ENCODE results near the gene VCP. TPM values are rescaled to one million over a fixed set of nuclear protein-coding genes. Genes with fewer than 3 reads are reported as not detected.

VCP gene
- total and polyA plus RNA-seq, 2 experiments from 2014 or later = 130 to 408 TPM

DNA sequence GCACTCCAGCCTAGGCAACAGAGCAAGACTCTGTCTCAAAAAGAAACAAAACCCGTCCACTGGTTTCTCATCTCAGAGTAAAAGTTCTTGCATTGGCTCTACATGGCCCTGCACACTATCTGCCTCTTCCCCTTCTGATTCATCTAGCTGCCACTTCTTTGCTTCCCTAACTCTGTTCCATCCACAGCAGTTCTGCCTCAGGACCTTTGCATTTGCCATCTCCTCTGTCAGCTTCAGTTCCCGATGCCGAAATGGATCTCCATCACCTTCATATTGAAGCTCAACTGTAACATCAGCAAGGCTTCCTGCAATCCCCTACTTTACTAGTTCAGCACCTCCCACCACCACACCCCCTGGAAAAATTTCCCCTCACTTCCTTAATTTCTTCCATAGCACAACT lies 25.1 kb upstream of the VCP start:
- Mint-ChIP-seq H3K36me3 (ENCODE audit: low read depth) (peaks cover 39% of the 10 kb centered on the region), H3K27ac (no peak overlapping the region), H3K4me3 (peak overlapping the region; percentile 11; the same call in 1 of the 3 replicates), H3K4me1 (peaks cover 14% of the 10 kb centered on the region), H3K9me3 (no peaks in the 10 kb centered on the region; the same call in 2 of the 3 replicates), H3K27me3 (ENCODE audit: insufficient read depth, low read depth, poor library complexity) (peaks cover 18% of the 10 kb centered on the region)
- DNase-seq (ENCODE audit: low spot score) (no peak), ATAC-seq (no peak)
- H3K27me3 ChIP-seq (ENCODE audit: insufficient read depth) = no peaks in the 10 kb centered on the region
- no peak for TF ChIP-seq NANOG (IDR thresholded peaks at IDR 0.05; ENCODE audit: borderline replicate concordance)
- TF ChIP-seq EZH2phosphoT487 (IDR thresholded peaks at IDR 0.05; ENCODE audit: unreplicated experiment) = no peak
- TF ChIP-seq, protein P1, sequence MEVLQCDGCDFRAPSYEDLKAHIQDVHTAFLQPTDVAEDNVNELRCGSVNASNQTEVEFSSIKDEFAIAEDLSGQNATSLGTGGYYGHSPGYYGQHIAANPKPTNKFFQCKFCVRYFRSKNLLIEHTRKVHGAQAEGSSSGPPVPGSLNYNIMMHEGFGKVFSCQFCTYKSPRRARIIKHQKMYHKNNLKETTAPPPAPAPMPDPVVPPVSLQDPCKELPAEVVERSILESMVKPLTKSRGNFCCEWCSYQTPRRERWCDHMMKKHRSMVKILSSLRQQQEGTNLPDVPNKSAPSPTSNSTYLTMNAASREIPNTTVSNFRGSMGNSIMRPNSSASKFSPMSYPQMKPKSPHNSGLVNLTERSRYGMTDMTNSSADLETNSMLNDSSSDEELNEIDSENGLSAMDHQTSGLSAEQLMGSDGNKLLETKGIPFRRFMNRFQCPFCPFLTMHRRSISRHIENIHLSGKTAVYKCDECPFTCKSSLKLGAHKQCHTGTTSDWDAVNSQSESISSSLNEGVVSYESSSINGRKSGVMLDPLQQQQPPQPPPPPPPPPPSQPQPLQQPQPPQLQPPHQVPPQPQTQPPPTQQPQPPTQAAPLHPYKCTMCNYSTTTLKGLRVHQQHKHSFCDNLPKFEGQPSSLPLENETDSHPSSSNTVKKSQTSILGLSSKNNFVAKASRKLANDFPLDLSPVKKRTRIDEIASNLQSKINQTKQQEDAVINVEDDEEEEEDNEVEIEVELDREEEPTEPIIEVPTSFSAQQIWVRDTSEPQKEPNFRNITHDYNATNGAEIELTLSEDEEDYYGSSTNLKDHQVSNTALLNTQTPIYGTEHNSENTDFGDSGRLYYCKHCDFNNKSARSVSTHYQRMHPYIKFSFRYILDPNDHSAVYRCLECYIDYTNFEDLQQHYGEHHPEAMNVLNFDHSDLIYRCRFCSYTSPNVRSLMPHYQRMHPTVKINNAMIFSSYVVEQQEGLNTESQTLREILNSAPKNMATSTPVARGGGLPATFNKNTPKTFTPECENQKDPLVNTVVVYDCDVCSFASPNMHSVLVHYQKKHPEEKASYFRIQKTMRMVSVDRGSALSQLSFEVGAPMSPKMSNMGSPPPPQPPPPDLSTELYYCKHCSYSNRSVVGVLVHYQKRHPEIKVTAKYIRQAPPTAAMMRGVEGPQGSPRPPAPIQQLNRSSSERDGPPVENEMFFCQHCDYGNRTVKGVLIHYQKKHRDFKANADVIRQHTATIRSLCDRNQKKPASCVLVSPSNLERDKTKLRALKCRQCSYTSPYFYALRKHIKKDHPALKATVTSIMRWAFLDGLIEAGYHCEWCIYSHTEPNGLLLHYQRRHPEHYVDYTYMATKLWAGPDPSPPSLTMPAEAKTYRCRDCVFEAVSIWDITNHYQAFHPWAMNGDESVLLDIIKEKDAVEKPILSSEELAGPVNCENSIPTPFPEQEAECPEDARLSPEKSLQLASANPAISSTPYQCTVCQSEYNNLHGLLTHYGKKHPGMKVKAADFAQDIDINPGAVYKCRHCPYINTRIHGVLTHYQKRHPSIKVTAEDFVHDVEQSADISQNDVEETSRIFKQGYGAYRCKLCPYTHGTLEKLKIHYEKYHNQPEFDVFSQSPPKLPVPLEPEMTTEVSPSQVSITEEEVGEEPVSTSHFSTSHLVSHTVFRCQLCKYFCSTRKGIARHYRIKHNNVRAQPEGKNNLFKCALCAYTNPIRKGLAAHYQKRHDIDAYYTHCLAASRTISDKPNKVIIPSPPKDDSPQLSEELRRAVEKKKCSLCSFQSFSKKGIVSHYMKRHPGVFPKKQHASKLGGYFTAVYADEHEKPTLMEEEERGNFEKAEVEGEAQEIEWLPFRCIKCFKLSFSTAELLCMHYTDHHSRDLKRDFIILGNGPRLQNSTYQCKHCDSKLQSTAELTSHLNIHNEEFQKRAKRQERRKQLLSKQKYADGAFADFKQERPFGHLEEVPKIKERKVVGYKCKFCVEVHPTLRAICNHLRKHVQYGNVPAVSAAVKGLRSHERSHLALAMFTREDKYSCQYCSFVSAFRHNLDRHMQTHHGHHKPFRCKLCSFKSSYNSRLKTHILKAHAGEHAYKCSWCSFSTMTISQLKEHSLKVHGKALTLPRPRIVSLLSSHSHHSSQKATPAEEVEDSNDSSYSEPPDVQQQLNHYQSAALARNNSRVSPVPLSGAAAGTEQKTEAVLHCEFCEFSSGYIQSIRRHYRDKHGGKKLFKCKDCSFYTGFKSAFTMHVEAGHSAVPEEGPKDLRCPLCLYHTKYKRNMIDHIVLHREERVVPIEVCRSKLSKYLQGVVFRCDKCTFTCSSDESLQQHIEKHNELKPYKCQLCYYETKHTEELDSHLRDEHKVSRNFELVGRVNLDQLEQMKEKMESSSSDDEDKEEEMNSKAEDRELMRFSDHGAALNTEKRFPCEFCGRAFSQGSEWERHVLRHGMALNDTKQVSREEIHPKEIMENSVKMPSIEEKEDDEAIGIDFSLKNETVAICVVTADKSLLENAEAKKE (CRISPR knock-in tag; IDR thresholded peaks at IDR 0.05) = no peak
- TF ChIP-seq, protein P2, sequence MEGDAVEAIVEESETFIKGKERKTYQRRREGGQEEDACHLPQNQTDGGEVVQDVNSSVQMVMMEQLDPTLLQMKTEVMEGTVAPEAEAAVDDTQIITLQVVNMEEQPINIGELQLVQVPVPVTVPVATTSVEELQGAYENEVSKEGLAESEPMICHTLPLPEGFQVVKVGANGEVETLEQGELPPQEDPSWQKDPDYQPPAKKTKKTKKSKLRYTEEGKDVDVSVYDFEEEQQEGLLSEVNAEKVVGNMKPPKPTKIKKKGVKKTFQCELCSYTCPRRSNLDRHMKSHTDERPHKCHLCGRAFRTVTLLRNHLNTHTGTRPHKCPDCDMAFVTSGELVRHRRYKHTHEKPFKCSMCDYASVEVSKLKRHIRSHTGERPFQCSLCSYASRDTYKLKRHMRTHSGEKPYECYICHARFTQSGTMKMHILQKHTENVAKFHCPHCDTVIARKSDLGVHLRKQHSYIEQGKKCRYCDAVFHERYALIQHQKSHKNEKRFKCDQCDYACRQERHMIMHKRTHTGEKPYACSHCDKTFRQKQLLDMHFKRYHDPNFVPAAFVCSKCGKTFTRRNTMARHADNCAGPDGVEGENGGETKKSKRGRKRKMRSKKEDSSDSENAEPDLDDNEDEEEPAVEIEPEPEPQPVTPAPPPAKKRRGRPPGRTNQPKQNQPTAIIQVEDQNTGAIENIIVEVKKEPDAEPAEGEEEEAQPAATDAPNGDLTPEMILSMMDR (conservative IDR thresholded peaks at IDR 0.05; ENCODE audit: low read depth in 2 of 2) = no peak
- TF ChIP-seq ZNF331 (CRISPR knock-in tag; IDR thresholded peaks at IDR 0.05; ENCODE audit: low read depth) = no peak
- TF ChIP-seq EZH2 (IDR thresholded peaks at IDR 0.05; ENCODE audit: low read depth, unreplicated experiment) = no peak
- TF ChIP-seq CREB1 (CRISPR knock-in tag; IDR thresholded peaks at IDR 0.05; ENCODE audit: low read depth) = no peak
- TF ChIP-seq, protein P3, sequence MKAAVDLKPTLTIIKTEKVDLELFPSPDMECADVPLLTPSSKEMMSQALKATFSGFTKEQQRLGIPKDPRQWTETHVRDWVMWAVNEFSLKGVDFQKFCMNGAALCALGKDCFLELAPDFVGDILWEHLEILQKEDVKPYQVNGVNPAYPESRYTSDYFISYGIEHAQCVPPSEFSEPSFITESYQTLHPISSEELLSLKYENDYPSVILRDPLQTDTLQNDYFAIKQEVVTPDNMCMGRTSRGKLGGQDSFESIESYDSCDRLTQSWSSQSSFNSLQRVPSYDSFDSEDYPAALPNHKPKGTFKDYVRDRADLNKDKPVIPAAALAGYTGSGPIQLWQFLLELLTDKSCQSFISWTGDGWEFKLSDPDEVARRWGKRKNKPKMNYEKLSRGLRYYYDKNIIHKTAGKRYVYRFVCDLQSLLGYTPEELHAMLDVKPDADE (IDR thresholded peaks at IDR 0.05) = no peak
- no peak for TF ChIP-seq STAT1 (IDR thresholded peaks at IDR 0.05; ENCODE audit: unreplicated experiment)
- TF ChIP-seq, protein P4, sequence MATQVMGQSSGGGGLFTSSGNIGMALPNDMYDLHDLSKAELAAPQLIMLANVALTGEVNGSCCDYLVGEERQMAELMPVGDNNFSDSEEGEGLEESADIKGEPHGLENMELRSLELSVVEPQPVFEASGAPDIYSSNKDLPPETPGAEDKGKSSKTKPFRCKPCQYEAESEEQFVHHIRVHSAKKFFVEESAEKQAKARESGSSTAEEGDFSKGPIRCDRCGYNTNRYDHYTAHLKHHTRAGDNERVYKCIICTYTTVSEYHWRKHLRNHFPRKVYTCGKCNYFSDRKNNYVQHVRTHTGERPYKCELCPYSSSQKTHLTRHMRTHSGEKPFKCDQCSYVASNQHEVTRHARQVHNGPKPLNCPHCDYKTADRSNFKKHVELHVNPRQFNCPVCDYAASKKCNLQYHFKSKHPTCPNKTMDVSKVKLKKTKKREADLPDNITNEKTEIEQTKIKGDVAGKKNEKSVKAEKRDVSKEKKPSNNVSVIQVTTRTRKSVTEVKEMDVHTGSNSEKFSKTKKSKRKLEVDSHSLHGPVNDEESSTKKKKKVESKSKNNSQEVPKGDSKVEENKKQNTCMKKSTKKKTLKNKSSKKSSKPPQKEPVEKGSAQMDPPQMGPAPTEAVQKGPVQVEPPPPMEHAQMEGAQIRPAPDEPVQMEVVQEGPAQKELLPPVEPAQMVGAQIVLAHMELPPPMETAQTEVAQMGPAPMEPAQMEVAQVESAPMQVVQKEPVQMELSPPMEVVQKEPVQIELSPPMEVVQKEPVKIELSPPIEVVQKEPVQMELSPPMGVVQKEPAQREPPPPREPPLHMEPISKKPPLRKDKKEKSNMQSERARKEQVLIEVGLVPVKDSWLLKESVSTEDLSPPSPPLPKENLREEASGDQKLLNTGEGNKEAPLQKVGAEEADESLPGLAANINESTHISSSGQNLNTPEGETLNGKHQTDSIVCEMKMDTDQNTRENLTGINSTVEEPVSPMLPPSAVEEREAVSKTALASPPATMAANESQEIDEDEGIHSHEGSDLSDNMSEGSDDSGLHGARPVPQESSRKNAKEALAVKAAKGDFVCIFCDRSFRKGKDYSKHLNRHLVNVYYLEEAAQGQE (IDR thresholded peaks at IDR 0.05; ENCODE audit: unreplicated experiment) = no peak
- TF ChIP-seq POLR2AphosphoS5 (IDR thresholded peaks at IDR 0.05; ENCODE audit: low read depth) = no peak
- no peak for TF ChIP-seq ZNF114 (CRISPR knock-in tag; IDR thresholded peaks at IDR 0.05)
- TF ChIP-seq JUNB (IDR thresholded peaks at IDR 0.05; ENCODE audit: unreplicated experiment) = no peak
- no peak overlapping the region for H3K4me2 ChIP-seq
- no peak overlapping the region for H2AFZ ChIP-seq
- H3K4me1 ChIP-seq (ENCODE audit: insufficient read depth) = peaks cover 5% of the 10 kb centered on the region
- H3K79me2 ChIP-seq (replicated peaks; ENCODE audit: insufficient read depth) = peaks cover 15% of the 10 kb centered on the region
- H3K9me2 ChIP-seq (ENCODE audit: insufficient read depth) = no peaks in the 10 kb centered on the region
- H3K27ac ChIP-seq (ENCODE audit: low read depth) = no peak overlapping the region
- no peak overlapping the region for H3K4me3 ChIP-seq
- H4K20me1 ChIP-seq (replicated peaks; ENCODE audit: insufficient read depth) = no peaks in the 10 kb centered on the region
- 0 out of 2 replicates have a peak, but pooled peaks cover 5% of the 10 kb centered on the region for H3F3A ChIP-seq (replicated peaks; ENCODE audit: low read depth)
- H3K36me3 ChIP-seq (ENCODE audit: insufficient read depth) = peaks cover 3% of the 10 kb centered on the region; the same call in 1 of the 2 replicates
